ENCODE measurements around the gene NOX3.

NOX3 gene

GRCh38 chr6:155399745-155400653 is 55.6 kb downstream of the NOX3 start:
- DNase-seq (ENCODE audit: low read depth) = no peak

- no peak for DNase-seq (ENCODE audit: low read depth)
Observed at GRCh38 chr6:155399062-155399744, 56.4 kb downstream of the NOX3 start.

GRCh38 chr6:155398701-155399061 is 57.0 kb downstream of the NOX3 start:
- DNase-seq (ENCODE audit: low read depth) = no peak

GRCh38 chr6:155398221-155398620 is 57.4 kb downstream of the NOX3 start:
- no peak for DNase-seq (ENCODE audit: low read depth)

GRCh38 chr6:155397172-155397705 is 58.4 kb downstream of the NOX3 start:
- no peak for DNase-seq (ENCODE audit: low read depth)

- no peak for DNase-seq (ENCODE audit: low read depth)
Observed at GRCh38 chr6:155396605-155397004, 59.0 kb downstream of the NOX3 start.

- DNase-seq (ENCODE audit: low read depth) = no peak
Observed at GRCh38 chr6:155395339-155395738, 60.3 kb downstream of the NOX3 start.

- no peak for DNase-seq (ENCODE audit: low read depth)
Observed at GRCh38 chr6:155389130-155389529, 66.5 kb downstream of the NOX3 start.

GRCh38 chr6:155388591-155388990 is 67.0 kb downstream of the NOX3 start:
- no peak for DNase-seq (ENCODE audit: low read depth)

GRCh38 chr6:155387481-155387880 is 68.2 kb downstream of the NOX3 start:
- no peak for DNase-seq (ENCODE audit: low read depth)

- no peak for DNase-seq (ENCODE audit: low read depth)
Observed at GRCh38 chr6:155384321-155384952, 71.2 kb downstream of the NOX3 start.

GRCh38 chr6:155383913-155384312 is 71.7 kb downstream of the NOX3 start:
- no peak for DNase-seq (ENCODE audit: low read depth)

- no peak for DNase-seq (ENCODE audit: low read depth)
Observed at GRCh38 chr6:155382338-155382685, 73.3 kb downstream of the NOX3 start.

- no peak for DNase-seq (ENCODE audit: low read depth)
Observed at GRCh38 chr6:155381673-155382337, 73.8 kb downstream of the NOX3 start.

GRCh38 chr6:155380666-155381332 is 74.8 kb downstream of the NOX3 start:
- no peak for DNase-seq (ENCODE audit: low read depth)

GRCh38 chr6:155378724-155379123 is 76.9 kb downstream of the NOX3 start:
- no peak for DNase-seq (ENCODE audit: low read depth)

GRCh38 chr6:155378276-155378675 is 77.4 kb downstream of the NOX3 start:
- DNase-seq (ENCODE audit: low read depth) = no peak

GRCh38 chr6:155377061-155377460 is 78.6 kb downstream of the NOX3 start:
- DNase-seq (ENCODE audit: low read depth) = no peak

- DNase-seq (ENCODE audit: low read depth) = no peak
Observed at GRCh38 chr6:155375801-155376200, 79.8 kb downstream of the NOX3 start.

- DNase-seq (ENCODE audit: low read depth) = no peak
Observed at GRCh38 chr6:155374681-155375080, 81.0 kb downstream of the NOX3 start.

- DNase-seq (ENCODE audit: low read depth) = no peak
Observed at GRCh38 chr6:155373276-155373675, 82.4 kb downstream of the NOX3 start.

GRCh38 chr6:155372256-155372655 is 83.4 kb downstream of the NOX3 start:
- no peak for DNase-seq (ENCODE audit: low read depth)

All from activated T-helper 1 cell treated with Interleukin-2 at 50 U/mL for 16 hours (primary cell).